ENCODE data around the gene CLOCK. TPM values are rescaled to one million over a fixed set of nuclear protein-coding genes. Genes with fewer than 3 reads are reported as not detected.

CLOCK gene
- total and polyA plus RNA-seq, 9 of the 15 experiments (the other 6 are each of a cell fraction or from before 2014, with no cell fraction given), result 3.7 to 14.4 (median 9.4) TPM

- TF ChIP-seq BRF2 (IDR thresholded peaks at IDR 0.05; ENCODE audit: borderline replicate concordance, insufficient read depth, insufficient read length), result no peak
- TF ChIP-seq ZNF561 (CRISPR knock-in tag; conservative IDR thresholded peaks at IDR 0.05), result no peak
- TF ChIP-seq TAF1 (IDR thresholded peaks at IDR 0.05; ENCODE audit: control insufficient read depth, extremely low read depth, insufficient read depth, low read length, severe bottlenecking), result peak; percentile 78
- TF ChIP-seq PKNOX1 (IDR thresholded peaks at IDR 0.05), result no peak
- TF ChIP-seq PHTF2 (CRISPR knock-in tag; IDR thresholded peaks at IDR 0.05), result no peak
- no peak for TF ChIP-seq ZNF316 (IDR thresholded peaks at IDR 0.05)
- TF ChIP-seq PREB (CRISPR knock-in tag; IDR thresholded peaks at IDR 0.05), result no peak
- no peak for TF ChIP-seq NR2C1 (IDR thresholded peaks at IDR 0.05)
- TF ChIP-seq NR2C1 (tag; IDR thresholded peaks at IDR 0.05), result 0 out of 2 replicates have a peak, but pooled peaks have one; percentile 36
- TF ChIP-seq ZZZ3 (IDR thresholded peaks at IDR 0.05), result no peak
- no peak for TF ChIP-seq ZNF324 (CRISPR knock-in tag; IDR thresholded peaks at IDR 0.05)
- TF ChIP-seq BDP1 (IDR thresholded peaks at IDR 0.05; ENCODE audit: insufficient read depth, insufficient read length), result no peak
- TF ChIP-seq TOE1 (IDR thresholded peaks at IDR 0.05; ENCODE audit: borderline replicate concordance), result peak; percentile 39; the same call in 1 of the 2 replicates
- TF ChIP-seq TOE1 (CRISPR knock-in tag; IDR thresholded peaks at IDR 0.05; ENCODE audit: borderline replicate concordance, low read depth), result no peak
- peak; percentile 79 for TF ChIP-seq CHD1 (IDR thresholded peaks at IDR 0.05; ENCODE audit: low read length)
- no peak for TF ChIP-seq POU5F1 (IDR thresholded peaks at IDR 0.05; ENCODE audit: borderline replicate concordance, low read depth, low read length, partially characterized antibody)
- no peak for TF ChIP-seq CBX3 (IDR thresholded peaks at IDR 0.05; ENCODE audit: borderline replicate concordance in 1 of 2, low read length in 2 of 2)
- no peak for TF ChIP-seq PYGO2 (tag; IDR thresholded peaks at IDR 0.05)
- no peak for TF ChIP-seq ZNF431 (CRISPR knock-in tag; IDR thresholded peaks at IDR 0.05)
- no peak for TF ChIP-seq THAP7 (CRISPR knock-in tag; IDR thresholded peaks at IDR 0.05)
- peak; percentile 89 for TF ChIP-seq SMAD4 (CRISPR knock-in tag; conservative IDR thresholded peaks at IDR 0.05)
- no peak for TF ChIP-seq ZBTB9 (CRISPR knock-in tag; IDR thresholded peaks at IDR 0.05)
Measured at GRCh38 chr4:55545641-55546505, 836 bp downstream of the CLOCK start (continued).

All from K562 (cell line).